GM18858 (cell line): Measurements from ENCODE around the gene CISH.

ENCODE experiments used
- ATAC-seq: cut with Tn5 transposase; IDR thresholded peaks from one replicate; pipeline ENCODE4 v1.9.1; 2021; ENCODE audit not compliant: unreplicated experiment

CISH gene

GRCh38 chr3:50600141-50600753 is 11.3 kb downstream of the CISH start:
- no peak for ATAC-seq

DNA sequence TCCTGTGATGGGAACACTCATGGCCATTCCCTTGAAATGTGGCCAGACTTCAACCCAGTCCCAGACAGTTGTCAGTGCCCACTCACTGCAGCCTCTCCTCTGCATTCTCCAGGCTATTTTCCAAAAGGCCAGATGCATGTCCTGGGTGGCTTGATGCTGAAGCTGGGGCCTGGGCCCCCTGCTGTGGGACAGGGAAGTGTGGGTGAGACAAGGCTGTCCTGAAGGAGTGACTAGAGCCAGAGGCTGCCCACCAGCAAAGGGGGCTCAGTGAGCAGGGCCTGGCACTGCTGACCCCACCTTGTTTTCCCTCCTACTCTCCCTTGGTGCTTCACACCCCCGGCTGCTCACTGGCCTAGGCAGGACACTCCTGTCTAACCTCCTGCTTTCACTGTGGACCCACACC is 11.9 kb downstream of the CISH start:
- no peak for ATAC-seq

DNA sequence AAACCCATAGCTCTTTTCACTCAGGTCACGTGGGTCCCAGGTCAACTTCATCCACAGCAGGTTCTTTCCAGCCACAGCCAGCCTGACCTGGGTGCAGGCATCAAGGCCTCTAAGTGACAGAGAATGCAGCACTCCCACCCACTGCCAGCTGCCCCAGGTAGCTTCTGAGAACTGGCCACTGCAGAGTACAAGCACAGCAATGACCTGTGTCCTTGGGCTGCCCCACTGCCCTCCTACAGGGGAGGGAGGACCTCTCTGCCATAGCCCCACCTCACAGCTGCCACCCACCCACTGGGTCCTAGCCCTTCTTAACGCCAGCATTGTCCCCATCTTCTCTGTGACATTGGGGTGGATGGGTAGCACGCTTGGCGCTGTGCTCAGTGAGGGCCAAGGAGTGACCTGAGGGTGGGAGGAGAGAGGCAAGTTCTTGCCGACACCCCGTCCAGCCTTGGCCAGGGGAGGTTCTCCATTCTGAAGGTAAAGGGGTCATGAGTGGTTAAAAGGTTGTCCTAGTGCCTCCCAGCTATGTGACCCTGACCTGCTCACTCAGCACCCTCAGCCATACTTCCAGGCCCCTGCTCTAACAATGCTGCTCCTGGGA is 12.4 kb downstream of the CISH start:
- no peak for ATAC-seq

- ATAC-seq: no peak
Measured at GRCh38 chr3:50594253-50594785, 17.3 kb downstream of the CISH start.

- ATAC-seq: no peak
Measured at GRCh38 chr3:50592568-50592967, 19.0 kb downstream of the CISH start.

- ATAC-seq: no peak
Measured at GRCh38 chr3:50591196-50591741, 20.3 kb downstream of the CISH start.

DNA sequence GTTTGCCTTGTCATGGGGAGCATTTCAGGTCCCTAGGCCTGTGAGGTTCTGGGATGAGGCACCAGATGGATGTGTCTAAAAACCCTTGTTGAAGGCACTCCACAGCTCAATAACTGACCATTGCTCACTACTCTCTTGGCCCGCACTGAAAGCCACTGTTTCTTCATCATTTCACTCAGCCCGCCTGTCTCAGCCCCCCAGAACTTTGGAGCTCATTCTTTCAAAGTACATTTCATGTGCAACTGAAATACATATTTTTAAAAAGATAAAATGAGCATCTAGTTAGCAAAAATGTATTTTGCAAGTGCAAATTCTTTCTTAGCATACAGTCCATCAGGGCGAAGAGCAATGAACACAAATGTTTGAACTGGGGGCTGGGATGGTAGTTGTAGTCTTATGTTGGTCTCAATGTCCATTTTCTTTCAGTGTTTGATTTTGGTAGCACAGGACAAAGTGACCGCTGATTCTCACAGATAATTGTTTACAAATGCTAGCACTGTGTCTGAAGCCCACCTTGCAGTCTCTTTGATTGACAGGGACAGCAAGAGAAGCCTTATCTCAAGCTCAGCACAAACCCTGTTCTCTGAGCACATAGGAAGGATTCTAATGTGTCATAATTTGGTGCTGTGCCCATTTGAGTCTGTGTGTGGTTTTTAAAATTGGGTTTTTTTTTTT is 22.7 kb downstream of the CISH start:
- no peak for ATAC-seq

- no peak for ATAC-seq
Measured at GRCh38 chr3:50587806-50588758, 23.5 kb downstream of the CISH start.

DNA sequence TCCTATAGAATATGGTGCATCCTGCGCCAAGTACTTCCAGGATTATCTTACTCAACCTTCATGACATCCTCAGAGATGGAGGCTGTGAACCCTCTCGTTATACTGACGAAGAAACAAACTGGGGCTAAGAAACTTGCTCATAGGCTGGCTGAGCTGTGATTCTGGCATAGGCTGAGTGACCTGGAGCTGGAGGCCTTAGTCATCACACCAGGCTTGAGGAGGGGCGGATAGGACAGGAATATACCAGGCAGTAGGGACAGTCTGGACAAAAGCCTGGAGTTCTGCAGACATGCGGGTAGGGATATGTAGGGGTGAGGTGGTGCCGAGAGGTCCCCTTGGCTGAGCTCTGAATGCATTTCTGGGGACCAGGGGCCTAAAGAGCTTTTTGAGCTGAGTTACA is 24.2 kb downstream of the CISH start:
- no peak for ATAC-seq

- ATAC-seq: no peak
Measured at GRCh38 chr3:50586763-50587070, 24.9 kb downstream of the CISH start.

GRCh38 chr3:50585919-50586762 is 25.4 kb downstream of the CISH start:
- no peak for ATAC-seq

DNA sequence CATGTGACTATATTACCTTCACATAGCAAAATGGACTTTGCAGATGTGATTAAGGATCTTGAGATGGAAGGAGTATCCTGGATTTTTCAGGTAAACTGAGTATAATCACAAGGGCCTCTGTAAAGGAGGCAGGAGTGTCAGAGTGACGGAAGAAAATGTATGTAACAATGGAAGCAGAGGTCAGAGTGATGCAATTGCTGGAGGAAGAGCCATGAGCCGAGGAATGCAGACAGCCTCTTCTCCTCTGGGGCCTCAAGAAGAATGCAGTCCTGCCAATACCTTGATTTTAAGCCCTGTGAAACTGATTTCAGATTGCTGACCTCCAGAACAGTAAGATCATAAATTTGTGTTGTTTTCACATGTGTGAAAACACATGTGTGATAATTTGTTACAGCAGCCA is 27.2 kb downstream of the CISH start:
- no peak for ATAC-seq

DNA sequence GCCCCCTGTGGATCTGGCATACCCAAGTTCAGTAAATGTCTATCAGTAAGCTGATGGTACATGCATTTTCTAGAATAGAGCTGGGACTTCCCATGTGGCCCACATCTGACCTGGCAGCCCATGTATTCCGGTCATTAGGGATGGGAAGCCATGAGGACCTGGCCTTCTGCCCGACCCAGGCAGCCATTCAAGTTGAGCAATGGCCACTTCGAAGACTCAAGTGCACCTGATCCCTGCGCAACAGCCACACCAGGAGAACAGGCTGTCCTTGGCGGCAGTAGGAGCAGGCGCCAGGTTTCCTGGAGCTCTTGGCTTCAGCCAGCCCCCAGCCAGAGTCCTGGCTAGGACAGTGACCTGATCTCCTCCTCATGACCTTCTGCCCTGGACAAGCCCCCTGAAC is 27.7 kb downstream of the CISH start:
- no peak for ATAC-seq

DNA sequence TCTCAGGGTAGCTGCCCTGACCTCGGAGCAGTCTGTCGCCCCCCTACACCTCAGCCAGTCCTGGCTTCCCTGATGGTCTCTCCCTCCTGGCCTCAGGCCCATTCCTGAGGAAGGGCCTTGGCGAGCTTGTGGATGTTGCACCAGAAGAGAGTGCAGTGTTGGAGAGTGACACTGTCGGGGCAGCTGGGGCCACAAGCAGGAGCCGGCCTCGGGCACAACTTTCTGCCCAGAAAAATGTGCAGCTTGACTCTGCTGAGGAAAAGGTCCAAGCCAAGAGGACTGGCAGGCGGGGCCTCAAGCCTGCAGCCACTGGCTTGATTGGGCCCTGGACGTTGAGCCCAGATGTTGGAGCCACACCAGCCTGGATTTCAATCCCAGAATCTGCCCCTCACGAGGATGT is 29.5 kb downstream of the CISH start:
- ATAC-seq: no peak

GRCh38 chr3:50581459-50581842 is 30.1 kb downstream of the CISH start:
- ATAC-seq: no peak

DNA sequence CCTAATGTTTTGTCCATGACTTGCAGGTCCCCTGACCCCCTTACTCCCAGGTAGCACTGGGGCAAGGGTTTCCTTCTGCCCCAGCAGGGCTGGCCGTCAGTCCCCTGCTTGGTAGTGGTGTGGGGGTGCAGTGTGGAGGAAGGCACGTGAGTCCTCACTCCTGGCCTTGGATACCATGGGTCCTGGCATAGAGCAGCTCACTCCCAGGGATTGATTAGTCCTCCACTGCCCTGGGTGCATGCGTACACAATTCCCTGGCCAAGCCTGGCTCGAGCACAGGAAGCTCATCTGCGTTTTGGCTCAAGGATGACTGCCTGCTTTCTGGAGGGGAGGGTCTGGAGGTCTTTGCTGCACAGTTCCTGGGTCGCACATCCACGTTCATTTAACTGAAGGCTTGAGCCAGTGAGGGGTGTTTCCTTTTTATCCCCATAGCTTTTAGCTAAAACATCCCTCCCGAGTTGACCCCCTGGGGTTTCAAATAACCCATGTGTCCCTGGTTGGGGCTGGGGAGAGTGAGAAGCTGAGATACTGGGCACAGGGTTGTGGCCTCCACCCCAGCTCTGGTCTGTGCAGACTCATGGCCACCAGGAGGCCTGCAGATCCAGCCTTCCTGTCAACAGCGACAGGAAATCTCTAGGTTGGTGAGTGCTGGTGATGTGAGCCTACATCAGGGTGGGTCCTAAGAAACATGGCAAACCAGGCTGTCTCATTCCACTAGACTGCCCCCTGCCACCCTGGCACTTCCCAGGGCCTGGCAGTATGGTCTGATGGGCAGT is 30.7 kb downstream of the CISH start:
- ATAC-seq: no peak

DNA sequence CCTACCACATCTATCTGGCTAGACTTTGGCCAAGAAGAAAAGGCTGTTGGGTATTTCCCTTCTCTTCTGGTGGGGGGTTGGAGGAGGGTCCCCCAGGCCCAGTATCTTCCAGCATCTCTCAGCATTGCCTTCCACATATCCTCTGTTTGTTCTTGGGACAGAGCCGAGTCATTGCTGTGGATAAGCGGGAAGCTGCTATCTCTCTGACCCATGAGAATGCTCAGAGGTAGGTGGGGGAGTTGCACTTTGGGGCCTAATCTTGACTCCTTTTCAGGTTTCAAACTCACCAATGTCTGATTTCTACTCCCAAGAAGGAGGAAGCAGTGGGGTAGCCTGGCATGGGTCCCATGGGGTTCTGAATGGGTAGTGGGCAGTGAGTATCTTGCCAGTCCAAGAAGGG is 34.2 kb downstream of the CISH start:
- no peak for ATAC-seq

DNA sequence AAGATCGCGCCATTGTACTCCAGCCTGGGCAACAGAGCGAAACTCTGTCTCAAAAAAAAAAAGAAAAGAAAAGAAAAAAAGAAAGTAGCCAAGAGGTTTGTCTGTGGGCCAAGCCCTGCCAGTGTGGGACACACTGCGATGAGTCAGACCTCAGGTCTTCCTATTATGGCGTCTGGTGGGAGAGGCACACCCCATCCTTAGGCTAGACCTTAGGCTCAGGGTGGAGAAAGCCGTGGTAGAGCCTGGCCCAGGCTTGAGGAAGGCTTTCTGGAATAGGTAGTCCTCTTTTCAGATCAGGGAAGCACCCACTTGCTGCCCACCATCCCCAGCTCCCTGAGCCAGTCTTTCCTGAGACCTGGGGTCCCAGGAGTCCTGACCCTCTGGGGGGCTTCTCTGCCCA is 36.2 kb downstream of the CISH start:
- ATAC-seq: no peak

- no peak for ATAC-seq
Measured at GRCh38 chr3:50574444-50574831, 37.1 kb downstream of the CISH start.
